DND-41 (cell line): ENCODE results near the gene PRPSAP2.

Experiments
- ATAC-seq: fragments of 200-7000 bp; cut with Tn5 transposase; 3 replicates; pipeline ENCODE4 v1.9.1; 2021; ENCODE audit warnings: low read depth; ENCODE audit not compliant: insufficient read depth
- DNase-seq: peaks from one replicate; pipeline ENCODE4 v3.0.0-alpha.2; 2020
- H2AFZ ChIP-seq: 2 replicates; pipeline ENCODE4 v1.6.0; 2012; ENCODE audit warnings: low read depth, low read length
- H3K27ac ChIP-seq: 2 replicates; pipeline ENCODE4 v1.5.1; 2012; ENCODE audit warnings: low read length, inconsistent platforms
- H3K27me3 ChIP-seq: fragments of 200-600 bp; sonication (generic); 2 replicates; pipeline ENCODE4 v1.6.0; 2012; ENCODE audit warnings: low read length, mild to moderate bottlenecking, inconsistent platforms; ENCODE audit not compliant: insufficient read depth, poor library complexity
- H3K36me3 ChIP-seq: 2 replicates; pipeline ENCODE4 v1.5.1; 2012; ENCODE audit warnings: low read length, inconsistent platforms; ENCODE audit not compliant: insufficient read depth
- H3K4me1 ChIP-seq: 2 replicates; pipeline ENCODE4 v1.5.1; 2012; ENCODE audit warnings: mild to moderate bottlenecking, low read length; ENCODE audit not compliant: insufficient read depth
- H3K4me2 ChIP-seq: 2 replicates; pipeline ENCODE4 v1.6.0; 2012; ENCODE audit warnings: mild to moderate bottlenecking, moderate library complexity, low read length, inconsistent platforms; ENCODE audit not compliant: insufficient read depth
- H3K4me3 ChIP-seq, 2 experiments: fragments of 200-600 bp in 1 of 2; shearing (Covaris generic) in 1 of 2; 2 replicates each; pipeline ENCODE4 v1.5.1; 2012 to 2016; ENCODE audit warnings: inconsistent platforms in 2 of 2, low read length in 2 of 2, mild to moderate bottlenecking in 2 of 2, low read depth in 1 of 2, moderate library complexity in 1 of 2
- H3K79me2 ChIP-seq: 2 replicates; pipeline ENCODE4 v1.6.0; 2012; ENCODE audit warnings: low read length, inconsistent platforms; ENCODE audit not compliant: insufficient read depth
- H3K9ac ChIP-seq: 2 replicates; pipeline ENCODE4 v1.6.0; 2012; ENCODE audit warnings: low read depth, mild to moderate bottlenecking, inconsistent platforms, low read length, moderate library complexity
- H3K9me3 ChIP-seq: 2 replicates; pipeline ENCODE4 v1.5.1; 2012; ENCODE audit warnings: low read length, moderate library complexity, mild to moderate bottlenecking, inconsistent platforms; ENCODE audit not compliant: insufficient read depth, severe bottlenecking
- H4K20me1 ChIP-seq: 2 replicates; pipeline ENCODE4 v1.6.0; 2012; ENCODE audit warnings: low read length; ENCODE audit not compliant: insufficient read depth
- EZH2 ChIP-seq: IDR thresholded peaks from 3 replicates; pipeline ENCODE4 v1.6.1; 2012; ENCODE audit warnings: borderline replicate concordance, low read depth, mild to moderate bottlenecking, moderate library complexity, low read length, inconsistent platforms; ENCODE audit not compliant: severe bottlenecking
- TF ChIP-seq, protein P1 (sequence below): IDR thresholded peaks from 2 replicates; pipeline ENCODE4 v1.5.1; 2012; ENCODE audit warnings: borderline replicate concordance, low read length, moderate library complexity, mild to moderate bottlenecking; ENCODE audit not compliant: poor library complexity, severe bottlenecking; ENCODE audit errors: extremely low read depth

Gene PRPSAP2

DNA sequence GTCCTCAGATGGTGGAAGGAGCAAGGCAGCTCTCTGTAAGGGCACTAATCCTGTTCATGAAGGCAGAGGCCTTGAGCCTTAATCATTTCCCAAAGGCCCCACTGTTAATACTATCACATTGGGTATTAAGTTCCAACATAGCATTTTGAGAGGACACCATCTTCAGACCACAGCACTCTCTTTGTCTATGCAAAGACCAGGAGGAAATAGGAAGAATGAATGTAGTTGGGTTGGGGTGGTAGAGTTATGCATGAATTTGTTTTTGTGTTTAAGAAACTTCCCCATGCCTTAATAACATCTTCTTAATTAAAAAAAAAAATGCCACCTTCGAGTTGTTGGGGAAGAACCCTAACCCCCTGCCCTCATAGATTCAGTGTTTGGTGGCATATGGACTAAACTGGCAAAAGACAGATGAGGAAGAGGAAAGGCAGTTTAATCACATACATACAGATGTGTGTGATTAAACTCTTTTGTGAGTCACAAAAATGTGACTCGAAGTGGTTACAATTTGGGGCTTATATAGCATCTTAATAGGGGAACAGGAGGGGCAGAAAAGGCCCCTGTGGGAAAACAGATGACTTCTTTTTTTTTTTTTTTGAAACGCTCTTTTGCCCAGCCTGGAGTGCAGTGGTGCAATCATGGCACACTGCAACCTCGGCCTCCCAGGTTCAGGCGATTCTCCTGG is 59.0 kb downstream of the PRPSAP2 start:
- H3K4me3 ChIP-seq, result no peak overlapping the region
- TF ChIP-seq, protein P1, sequence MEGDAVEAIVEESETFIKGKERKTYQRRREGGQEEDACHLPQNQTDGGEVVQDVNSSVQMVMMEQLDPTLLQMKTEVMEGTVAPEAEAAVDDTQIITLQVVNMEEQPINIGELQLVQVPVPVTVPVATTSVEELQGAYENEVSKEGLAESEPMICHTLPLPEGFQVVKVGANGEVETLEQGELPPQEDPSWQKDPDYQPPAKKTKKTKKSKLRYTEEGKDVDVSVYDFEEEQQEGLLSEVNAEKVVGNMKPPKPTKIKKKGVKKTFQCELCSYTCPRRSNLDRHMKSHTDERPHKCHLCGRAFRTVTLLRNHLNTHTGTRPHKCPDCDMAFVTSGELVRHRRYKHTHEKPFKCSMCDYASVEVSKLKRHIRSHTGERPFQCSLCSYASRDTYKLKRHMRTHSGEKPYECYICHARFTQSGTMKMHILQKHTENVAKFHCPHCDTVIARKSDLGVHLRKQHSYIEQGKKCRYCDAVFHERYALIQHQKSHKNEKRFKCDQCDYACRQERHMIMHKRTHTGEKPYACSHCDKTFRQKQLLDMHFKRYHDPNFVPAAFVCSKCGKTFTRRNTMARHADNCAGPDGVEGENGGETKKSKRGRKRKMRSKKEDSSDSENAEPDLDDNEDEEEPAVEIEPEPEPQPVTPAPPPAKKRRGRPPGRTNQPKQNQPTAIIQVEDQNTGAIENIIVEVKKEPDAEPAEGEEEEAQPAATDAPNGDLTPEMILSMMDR, result no peak
- TF ChIP-seq EZH2, result no peak
- ATAC-seq, result no peak
- H3K79me2 ChIP-seq, result 0 out of 2 replicates have a peak, but pooled peaks cover under 1% of the 10 kb centered on the region
- DNase-seq, result no peak
- H2AFZ ChIP-seq, result no peak overlapping the region
- no peaks in the 10 kb centered on the region for H3K27me3 ChIP-seq
- no peaks in the 10 kb centered on the region for H3K4me1 ChIP-seq
- no peak overlapping the region for H3K4me2 ChIP-seq
- H3K27ac ChIP-seq, result no peak overlapping the region
- H4K20me1 ChIP-seq, result peaks cover 3% of the 10 kb centered on the region; the same call in 1 of the 2 replicates
- H3K9me3 ChIP-seq, result no peaks in the 10 kb centered on the region
- peaks cover 43% of the 10 kb centered on the region for H3K36me3 ChIP-seq
- H3K9ac ChIP-seq, result no peak overlapping the region

DNA sequence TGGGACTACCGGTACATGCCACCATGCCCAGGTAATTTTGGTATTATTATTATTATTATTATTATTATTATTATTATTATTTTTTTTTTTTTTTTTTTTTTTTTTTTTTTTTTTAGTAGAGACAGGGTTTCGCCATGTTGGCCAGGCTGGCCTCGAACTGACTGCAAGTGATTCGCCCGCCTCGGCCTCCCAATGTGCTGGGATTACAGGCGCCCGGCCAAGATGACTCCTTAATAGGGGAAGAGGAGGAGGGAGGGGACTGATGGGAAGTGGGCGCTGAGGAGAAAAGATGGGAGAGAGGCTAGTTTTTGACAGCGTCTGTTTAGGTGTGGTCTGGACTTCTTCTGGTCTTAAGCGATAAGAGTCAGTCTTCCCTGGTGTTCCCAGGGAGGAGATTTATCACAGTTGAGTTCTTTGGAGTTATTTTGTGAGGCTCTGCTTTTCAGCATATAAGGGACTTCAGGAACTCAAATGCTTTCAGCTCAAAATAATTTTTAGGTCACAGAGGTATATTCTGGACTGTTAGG is 59.6 kb downstream of the PRPSAP2 start:
- no peak overlapping the region for H3K4me2 ChIP-seq
- H3K9me3 ChIP-seq, result no peaks in the 10 kb centered on the region
- DNase-seq (no peak), ATAC-seq (no peak)
- 0 out of 2 replicates have a peak, but pooled peaks cover 5% of the 10 kb centered on the region for H3K79me2 ChIP-seq
- no peak overlapping the region for H3K4me3 ChIP-seq
- H2AFZ ChIP-seq, result no peak overlapping the region
- peaks cover 37% of the 10 kb centered on the region for H3K36me3 ChIP-seq
- no peaks in the 10 kb centered on the region for H3K4me1 ChIP-seq
- TF ChIP-seq EZH2, result no peak
- TF ChIP-seq, protein P1, result no peak
- H4K20me1 ChIP-seq, result peaks cover 3% of the 10 kb centered on the region; the same call in 1 of the 2 replicates
- H3K27ac ChIP-seq, result no peak overlapping the region
- no peaks in the 10 kb centered on the region for H3K27me3 ChIP-seq
- H3K9ac ChIP-seq, result no peak overlapping the region

DNA sequence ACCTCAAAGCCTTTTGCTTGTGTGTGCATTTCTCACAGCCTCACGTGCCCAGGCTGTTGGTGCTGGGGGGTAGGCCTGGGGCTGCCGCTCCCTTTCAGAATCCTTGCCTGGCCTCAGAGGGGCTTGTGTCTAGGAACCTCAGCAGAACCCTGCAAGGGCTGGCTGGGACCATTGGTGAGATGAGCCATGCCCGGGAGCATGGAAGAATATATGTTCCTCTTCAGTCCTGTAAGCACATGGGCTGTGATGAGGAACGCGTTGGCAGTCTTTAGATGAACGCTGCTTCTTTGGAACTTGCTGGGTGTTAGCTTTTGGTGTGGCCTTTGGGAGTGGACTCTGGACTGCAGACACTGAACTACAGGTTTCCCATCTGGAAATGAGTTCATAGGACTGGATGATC is 62.0 kb downstream of the PRPSAP2 start:
- Histone ChIP-seq H3K9ac (no peak overlapping the region), H3K36me3 (peaks cover 36% of the 10 kb centered on the region), H3K4me3 (no peak overlapping the region), H3K27ac (no peak overlapping the region), H3K27me3 (no peaks in the 10 kb centered on the region), H3K4me2 (no peak overlapping the region), H4K20me1 (peaks cover 3% of the 10 kb centered on the region; the same call in 1 of the 2 replicates), H3K4me1 (no peaks in the 10 kb centered on the region), H2AFZ (no peak overlapping the region), H3K9me3 (no peaks in the 10 kb centered on the region), H3K79me2 (peaks cover 5% of the 10 kb centered on the region; the same call in 1 of the 2 replicates)
- DNase-seq, result no peak
- ATAC-seq, result no peak
- TF ChIP-seq, protein P1, result no peak
- no peak for TF ChIP-seq EZH2
